Measurements from ENCODE around the gene OSBPL9.

- TF ChIP-seq, protein P1, sequence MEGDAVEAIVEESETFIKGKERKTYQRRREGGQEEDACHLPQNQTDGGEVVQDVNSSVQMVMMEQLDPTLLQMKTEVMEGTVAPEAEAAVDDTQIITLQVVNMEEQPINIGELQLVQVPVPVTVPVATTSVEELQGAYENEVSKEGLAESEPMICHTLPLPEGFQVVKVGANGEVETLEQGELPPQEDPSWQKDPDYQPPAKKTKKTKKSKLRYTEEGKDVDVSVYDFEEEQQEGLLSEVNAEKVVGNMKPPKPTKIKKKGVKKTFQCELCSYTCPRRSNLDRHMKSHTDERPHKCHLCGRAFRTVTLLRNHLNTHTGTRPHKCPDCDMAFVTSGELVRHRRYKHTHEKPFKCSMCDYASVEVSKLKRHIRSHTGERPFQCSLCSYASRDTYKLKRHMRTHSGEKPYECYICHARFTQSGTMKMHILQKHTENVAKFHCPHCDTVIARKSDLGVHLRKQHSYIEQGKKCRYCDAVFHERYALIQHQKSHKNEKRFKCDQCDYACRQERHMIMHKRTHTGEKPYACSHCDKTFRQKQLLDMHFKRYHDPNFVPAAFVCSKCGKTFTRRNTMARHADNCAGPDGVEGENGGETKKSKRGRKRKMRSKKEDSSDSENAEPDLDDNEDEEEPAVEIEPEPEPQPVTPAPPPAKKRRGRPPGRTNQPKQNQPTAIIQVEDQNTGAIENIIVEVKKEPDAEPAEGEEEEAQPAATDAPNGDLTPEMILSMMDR (IDR thresholded peaks at IDR 0.05; ENCODE audit: poor library complexity), result no peak
- no peak for TF ChIP-seq EZH2 (IDR thresholded peaks at IDR 0.05; ENCODE audit: borderline replicate concordance)
These were observed 118.2 kb downstream of the OSBPL9 start for GRCh38 chr1:51734896-51735745.
